H9 (cell line): Measurements from ENCODE around the gene E2F4. TPM values are rescaled to one million over a fixed set of nuclear protein-coding genes. Genes with fewer than 3 reads are reported as not detected.

ENCODE experiments used
- DNase-seq: peaks from one replicate; pipeline ENCODE4 v3.0.0-alpha.2; 2017
- H2AFZ ChIP-seq: one replicate; pipeline ENCODE4 v1.6.1; 2013; ENCODE audit warnings: mild to moderate bottlenecking, low read length, control low read depth, moderate library complexity
- H2AK5ac ChIP-seq: 2 replicates; pipeline ENCODE4 v1.6.1; 2013; ENCODE audit warnings: low read length, control low read depth, mixed read lengths; ENCODE audit not compliant: insufficient read length
- H2BK120ac ChIP-seq: one replicate; pipeline ENCODE4 v1.6.1; 2013; ENCODE audit warnings: low read depth, mild to moderate bottlenecking, low read length, control low read depth, inconsistent platforms; ENCODE audit not compliant: poor library complexity, severe bottlenecking
- H2BK12ac ChIP-seq: 2 replicates; pipeline ENCODE4 v1.6.1; 2013; ENCODE audit warnings: low read length, control low read depth, mixed read lengths, low read depth; ENCODE audit not compliant: insufficient read length
- H2BK15ac ChIP-seq: 2 replicates; pipeline ENCODE4 v1.6.1; 2013; ENCODE audit warnings: low read depth, low read length, control low read depth
- H2BK20ac ChIP-seq: one replicate; pipeline ENCODE4 v1.6.1; 2013; ENCODE audit warnings: low read depth, mild to moderate bottlenecking, low read length, control low read depth, inconsistent platforms; ENCODE audit not compliant: poor library complexity, severe bottlenecking
- H2BK5ac ChIP-seq: 2 replicates; pipeline ENCODE4 v1.6.1; 2013; ENCODE audit warnings: low read length, control low read depth, mixed read lengths; ENCODE audit not compliant: insufficient read length
- H3K14ac ChIP-seq: 2 replicates; pipeline ENCODE4 v1.6.1; 2013; ENCODE audit warnings: low read length, control low read depth; ENCODE audit not compliant: insufficient read depth
- H3K18ac ChIP-seq: 2 replicates; pipeline ENCODE4 v1.6.1; 2013; ENCODE audit warnings: low read depth, mild to moderate bottlenecking, mixed read lengths, low read length, control low read depth; ENCODE audit not compliant: insufficient read length
- H3K23ac ChIP-seq: 2 replicates; pipeline ENCODE4 v1.6.1; 2013; ENCODE audit warnings: low read length, control low read depth, mixed read lengths, low read depth; ENCODE audit not compliant: insufficient read length
- H3K23me2 ChIP-seq: 2 replicates; pipeline ENCODE4 v1.6.1; 2013; ENCODE audit warnings: low read depth, mild to moderate bottlenecking, mixed read lengths, low read length, control low read depth; ENCODE audit not compliant: insufficient read length, poor library complexity, severe bottlenecking
- H3K27ac ChIP-seq: 2 replicates; pipeline ENCODE4 v1.5.1; 2013; ENCODE audit warnings: low read length, control low read depth, mixed read lengths, low read depth; ENCODE audit not compliant: insufficient read length
- H3K27me3 ChIP-seq: 2 replicates; pipeline ENCODE4 v1.6.1; 2013; ENCODE audit warnings: low read length, control low read depth, inconsistent platforms; ENCODE audit not compliant: insufficient read depth
- H3K4ac ChIP-seq: 2 replicates; pipeline ENCODE4 v1.6.1; 2013; ENCODE audit warnings: low read depth, mild to moderate bottlenecking, control low read depth, inconsistent platforms, low read length, moderate library complexity
- H3K4me1 ChIP-seq: 2 replicates; pipeline ENCODE4 v1.6.1; 2013; ENCODE audit warnings: low read length, control low read depth, inconsistent platforms; ENCODE audit not compliant: insufficient read depth
- H3K4me2 ChIP-seq: 2 replicates; pipeline ENCODE4 v1.6.1; 2013; ENCODE audit warnings: low read length, control low read depth, mixed read lengths; ENCODE audit not compliant: insufficient read length, insufficient read depth
- H3K56ac ChIP-seq: 2 replicates; pipeline ENCODE4 v1.6.1; 2013; ENCODE audit warnings: low read depth, mild to moderate bottlenecking, mixed read lengths, low read length, control low read depth; ENCODE audit not compliant: insufficient read length
- H3K79me1 ChIP-seq: 2 replicates; pipeline ENCODE4 v1.6.1; 2013; ENCODE audit warnings: low read depth, mild to moderate bottlenecking, moderate library complexity, low read length, control low read depth, inconsistent platforms; ENCODE audit not compliant: insufficient read depth, poor library complexity, severe bottlenecking
- H3K79me2 ChIP-seq: 2 replicates; pipeline ENCODE4 v1.6.1; 2013; ENCODE audit warnings: low read length, control low read depth, inconsistent platforms; ENCODE audit not compliant: insufficient read depth
- H3K9ac ChIP-seq: 2 replicates; pipeline ENCODE4 v1.6.1; 2013; ENCODE audit warnings: low read length, control low read depth, mixed read lengths; ENCODE audit not compliant: insufficient read length; ENCODE audit errors: extremely low read depth
- H3K9me3 ChIP-seq: one replicate; pipeline ENCODE4 v1.6.1; 2013; ENCODE audit warnings: low read depth, low read length, inconsistent platforms; ENCODE audit not compliant: control insufficient read depth
- H3T11ph ChIP-seq: one replicate; pipeline ENCODE4 v1.6.1; 2013; ENCODE audit warnings: mild to moderate bottlenecking, low read length, control low read depth, inconsistent platforms
- H4K20me1 ChIP-seq: one replicate; pipeline ENCODE4 v1.6.1; 2013; ENCODE audit not compliant: control insufficient read depth, insufficient read length, insufficient read depth
- H4K5ac ChIP-seq: 2 replicates; pipeline ENCODE4 v1.6.1; 2013; ENCODE audit warnings: low read depth, mild to moderate bottlenecking, mixed read lengths, low read length, control low read depth; ENCODE audit not compliant: insufficient read length
- H4K8ac ChIP-seq: replicated peaks from 2 replicates; pipeline ENCODE4 v1.6.1; 2013; ENCODE audit warnings: low read length, control low read depth, mixed read lengths, low read depth; ENCODE audit not compliant: insufficient read length
- H4K91ac ChIP-seq: 2 replicates; pipeline ENCODE4 v1.6.1; 2013; ENCODE audit warnings: low read depth, mild to moderate bottlenecking, moderate library complexity, mixed read lengths, low read length, control low read depth; ENCODE audit not compliant: insufficient read length
- H3K27ac Mint-ChIP-seq, 3 experiments: 2 replicates in 2 of 3; 3 replicates in 1 of 3; pipeline ENCODE4 v1.8.0; 2020 to 2021; ENCODE audit warnings: mixed read lengths in 3 of 3, mild to moderate bottlenecking in 1 of 3, moderate library complexity in 1 of 3
- H3K27me3 Mint-ChIP-seq: 2 replicates; pipeline ENCODE4 v1.8.0; 2021; ENCODE audit warnings: low read depth, mild to moderate bottlenecking, moderate library complexity, mixed read lengths
- H3K36me3 Mint-ChIP-seq, 3 experiments: 2 replicates in 2 of 3; 3 replicates in 1 of 3; pipeline ENCODE4 v1.8.0; 2020 to 2021; ENCODE audit warnings: low read depth in 3 of 3, mixed read lengths in 3 of 3; ENCODE audit not compliant: insufficient read depth in 1 of 3
- H3K4me1 Mint-ChIP-seq, 2 experiments: 2 replicates each; pipeline ENCODE4 v1.8.0; 2020; ENCODE audit warnings: mixed read lengths in 2 of 2
- H3K4me3 Mint-ChIP-seq, 2 experiments: 2 replicates in 1 of 2; 3 replicates in 1 of 2; pipeline ENCODE4 v1.8.0; 2020 to 2021; ENCODE audit warnings: mild to moderate bottlenecking in 2 of 2, mixed read lengths in 2 of 2, moderate library complexity in 1 of 2
- H3K9me3 Mint-ChIP-seq, 2 experiments: 2 replicates in 1 of 2; 3 replicates in 1 of 2; pipeline ENCODE4 v1.8.0; 2020; ENCODE audit warnings: mild to moderate bottlenecking in 2 of 2, mixed read lengths in 2 of 2, moderate library complexity in 1 of 2
- CTCF ChIP-seq: fragments of 200-600 bp; sonication (generic); conservative IDR thresholded peaks from 3 replicates; pipeline ENCODE4 v1.8.0; 2021; ENCODE audit warnings: antibody characterized with exemption, mild to moderate bottlenecking
- WGBS: extraction: QIAGEN DNeasy Blood & Tissue Kit; methylation state at CpG from one replicate; pipeline ENCODE4 v1.1.7; 2013; ENCODE audit warnings: missing lambda C conversion rate, low lambda C conversion rate, mixed read lengths; ENCODE audit not compliant: insufficient read length; ENCODE audit errors: extremely low coverage; 5-methylcytosine and 5-hydroxymethylcytosine counted together
- total RNA-seq: library from RNA; stranded (reverse); gene quantifications from 2 replicates; pipeline ENCODE4 v1.2.1, GENCODE V29; 2021

E2F4 gene
- total RNA-seq, 1 experiment from 2014 or later: 116 TPM

DNA sequence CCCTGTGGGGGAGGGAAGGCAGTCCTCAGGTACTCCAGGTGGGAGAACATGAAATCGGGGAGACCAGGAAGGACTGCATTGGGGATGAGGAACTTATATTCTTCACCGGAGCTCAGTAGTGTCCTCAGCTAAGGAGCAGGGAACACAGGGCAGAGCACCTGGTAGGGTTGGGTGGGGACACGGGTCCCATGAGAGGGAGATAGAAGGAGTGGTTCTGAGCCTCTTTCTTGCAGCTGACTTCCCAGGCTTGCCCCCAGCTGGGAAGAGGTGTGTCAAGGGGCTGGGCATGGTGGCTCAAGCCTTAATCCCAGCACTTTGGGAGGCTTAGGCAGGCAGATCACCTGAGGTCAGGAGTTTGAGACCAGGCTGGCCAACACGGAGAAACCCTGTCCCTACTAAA lies 53.2 kb downstream of the E2F4 start:
- no peak overlapping the region for H2AK5ac ChIP-seq
- H3K56ac ChIP-seq: no peak overlapping the region
- Mint-ChIP-seq H3K9me3 (no peaks in the 10 kb centered on the region), H3K27me3 (peaks cover 20% of the 10 kb centered on the region), H3K36me3 (peaks cover 0 to 2% (median 0%) of the 10 kb centered on the region in 3 experiments; a peak in 3 of 7 replicates), H3K4me3 (peak overlapping the region; percentile 86 to 94), H3K27ac (peak overlapping the region in 1 of 3 experiments; percentile 81; a peak in 2 of 7 replicates), H3K4me1 (peaks cover 40 to 50% of the 10 kb centered on the region in 2 experiments)
- no peak overlapping the region for H2BK15ac ChIP-seq
- no peak overlapping the region for H2BK12ac ChIP-seq
- H3K4me1 ChIP-seq: peaks cover 15% of the 10 kb centered on the region; the same call in 1 of the 2 replicates
- no peak overlapping the region for H3K23ac ChIP-seq
- H3T11ph ChIP-seq: no peak overlapping the region
- no peak overlapping the region for H3K4ac ChIP-seq
- no peak for DNase-seq
- no peak overlapping the region for H2BK20ac ChIP-seq
- H4K91ac ChIP-seq: no peak overlapping the region
- H2BK5ac ChIP-seq: no peak overlapping the region
- H2BK120ac ChIP-seq: no peak overlapping the region
- H3K9me3 ChIP-seq: no peaks in the 10 kb centered on the region
- peaks cover 4% of the 10 kb centered on the region for H3K79me1 ChIP-seq
- TF ChIP-seq CTCF: no peak
- no CpG with 5 or more reads among the region's 4 CpGs for WGBS
- H3K9ac ChIP-seq: no peak overlapping the region
- no peaks in the 10 kb centered on the region; the same call in 1 of the 2 replicates for H3K79me2 ChIP-seq
- H4K5ac ChIP-seq: no peak overlapping the region
- H3K27me3 ChIP-seq: no peaks in the 10 kb centered on the region; the same call in 1 of the 2 replicates
- H2AFZ ChIP-seq: no peak overlapping the region
- peaks cover 3% of the 10 kb centered on the region for H4K20me1 ChIP-seq
- no peak overlapping the region for H3K18ac ChIP-seq
- no peak overlapping the region for H3K14ac ChIP-seq
- peaks cover 31% of the 10 kb centered on the region for H3K23me2 ChIP-seq
- H3K4me2 ChIP-seq: peak overlapping the region; percentile 41
- no peak overlapping the region for H4K8ac ChIP-seq
- H3K27ac ChIP-seq: no peak overlapping the region
